Activated CD8-positive, alpha-beta memory T cell treated with anti-CD3 and anti-CD28 coated beads for 1 hour (primary cell): ENCODE results near the gene NDUFV2.
"Not testable (repeated sequence)": the region's sequence is repeated elsewhere in the genome, so short reads cannot be mapped to it uniquely, and the experiment has no call there.

ENCODE experiments used
- DNase-seq, 2 donors: peaks; one replicate each; pipeline ENCODE4 v3.0.0-alpha.2; 2020; ENCODE audit warnings: low read depth in 1 of 2; ENCODE audit errors: extremely low read depth in 1 of 2

The NDUFV2 gene

DNA sequence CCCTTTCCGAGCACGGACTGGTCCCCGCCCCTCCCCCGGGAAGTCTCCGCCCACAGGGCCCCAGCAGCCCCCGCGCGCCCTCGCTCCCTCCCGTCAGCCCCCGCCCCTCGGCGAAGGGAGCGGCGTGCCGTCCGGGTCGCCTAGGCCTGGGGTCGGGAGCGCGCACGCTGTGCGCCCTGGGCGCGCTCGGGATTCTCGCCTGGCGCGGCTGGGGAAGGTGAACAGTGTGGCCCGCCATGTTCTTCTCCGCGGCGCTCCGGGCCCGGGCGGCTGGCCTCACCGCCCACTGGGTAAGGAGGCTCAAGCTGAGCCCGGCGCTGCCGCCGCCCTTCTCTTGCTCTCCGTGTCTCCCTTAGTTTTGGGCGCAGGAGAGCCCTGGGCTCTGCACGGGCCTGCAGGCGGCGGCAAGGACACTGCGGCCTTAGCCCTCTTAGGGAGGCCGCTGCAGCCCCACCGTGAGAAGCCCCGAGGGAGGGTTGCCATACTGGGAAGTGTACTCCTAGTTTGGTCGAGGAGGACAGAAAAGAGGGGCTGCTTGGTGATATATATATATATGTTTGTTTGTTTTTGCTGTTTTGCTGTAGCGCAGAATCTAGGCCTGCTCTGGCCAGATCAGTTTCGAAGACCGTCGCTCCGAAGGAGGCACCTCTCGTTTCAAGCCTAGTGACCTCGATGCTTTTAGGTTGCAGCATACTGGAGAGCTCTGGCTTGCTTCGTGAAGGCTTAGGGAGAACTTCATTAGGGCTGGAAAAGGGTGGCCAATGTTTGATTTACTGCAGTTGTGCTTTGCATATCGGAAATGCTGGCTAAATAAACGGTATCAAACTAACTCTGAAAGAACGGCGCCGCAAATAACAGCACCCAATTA, at the start of gene NDUFV2:
NDUFV2 (plus strand) TSS at position 192 of the 868 bp plus-strand sequence; CDS start at position 237, 45 bp downstream.
- peak; percentile 89 to 98 for DNase-seq

DNA sequence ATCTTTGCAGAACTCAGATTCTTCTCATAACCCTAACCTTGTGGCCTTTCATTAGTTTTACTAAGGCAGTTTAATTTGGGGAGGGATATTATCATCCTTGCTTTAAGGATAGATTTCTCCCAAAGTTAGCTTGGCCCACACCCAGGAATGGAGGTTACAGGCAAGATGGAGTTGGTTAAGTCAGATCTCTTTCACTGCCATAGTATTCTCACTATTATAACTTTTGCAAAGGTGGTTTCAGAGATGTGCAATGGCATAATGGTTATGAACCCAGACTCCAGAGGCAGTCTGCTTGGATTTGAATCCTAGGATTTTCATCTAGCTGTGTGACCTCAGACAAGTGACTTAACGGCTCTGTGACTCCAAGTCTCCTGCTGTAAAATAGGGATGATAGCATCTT, 48.7 kb upstream of the NDUFV2 start:
- no peak for DNase-seq

DNA sequence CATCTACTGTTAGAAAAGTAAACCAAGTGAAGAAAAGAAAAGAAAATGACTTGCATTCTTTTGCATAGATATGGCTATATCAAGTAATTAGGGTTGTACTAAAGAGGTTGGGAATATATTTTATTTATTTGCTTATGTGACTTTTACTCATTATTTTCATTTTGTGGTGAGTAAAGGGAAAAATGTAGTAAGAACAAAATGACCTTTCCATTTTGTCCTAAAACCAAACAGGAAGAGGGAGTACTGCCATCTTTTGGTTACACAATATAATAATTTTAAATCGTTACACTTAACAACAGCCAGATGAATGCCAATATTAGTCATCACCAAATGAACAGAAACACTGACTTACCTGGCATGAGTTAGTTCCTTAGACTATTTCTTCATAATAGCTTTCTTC, 47.3 kb upstream of the NDUFV2 start:
- DNase-seq = no peak

DNA sequence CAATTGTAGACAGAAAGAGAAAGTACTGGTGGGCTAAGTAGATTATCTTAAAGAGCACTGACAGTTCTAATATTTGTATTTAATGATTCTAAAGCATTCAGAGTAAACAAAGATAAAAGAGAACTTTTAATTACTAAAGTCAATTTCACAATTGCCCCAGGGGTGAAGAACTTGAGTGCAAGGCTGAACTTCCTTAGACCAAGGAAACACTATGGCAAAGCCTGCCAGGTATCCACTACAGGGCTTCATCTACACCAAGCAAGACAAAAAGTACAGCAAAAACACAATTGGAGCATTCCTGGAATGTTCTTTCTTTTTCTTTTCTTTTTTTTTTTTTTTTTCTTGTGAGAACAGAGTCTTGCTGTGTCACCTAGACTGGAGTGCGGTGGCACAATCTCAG, 46.9 kb upstream of the NDUFV2 start:
- no peak for DNase-seq

DNA sequence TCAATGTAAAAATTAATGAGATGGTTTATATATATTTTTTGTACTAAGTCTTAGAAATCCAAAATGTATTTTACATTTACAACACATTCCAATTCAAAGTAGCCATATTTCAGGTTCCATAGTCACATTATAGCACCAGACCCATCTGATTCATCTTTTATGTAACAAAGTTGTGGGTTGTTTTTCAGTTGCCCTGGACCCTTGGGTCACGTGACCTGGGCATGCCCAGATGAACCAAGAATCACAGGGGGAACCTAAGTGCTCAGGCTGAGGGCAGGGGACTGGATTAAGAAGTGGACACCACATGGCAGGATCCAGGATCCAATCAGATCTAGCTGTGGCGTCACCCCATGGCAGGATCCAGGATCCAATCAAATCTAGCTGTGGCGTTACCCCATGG, 44.9 kb upstream of the NDUFV2 start:
- DNase-seq = no peak

DNA sequence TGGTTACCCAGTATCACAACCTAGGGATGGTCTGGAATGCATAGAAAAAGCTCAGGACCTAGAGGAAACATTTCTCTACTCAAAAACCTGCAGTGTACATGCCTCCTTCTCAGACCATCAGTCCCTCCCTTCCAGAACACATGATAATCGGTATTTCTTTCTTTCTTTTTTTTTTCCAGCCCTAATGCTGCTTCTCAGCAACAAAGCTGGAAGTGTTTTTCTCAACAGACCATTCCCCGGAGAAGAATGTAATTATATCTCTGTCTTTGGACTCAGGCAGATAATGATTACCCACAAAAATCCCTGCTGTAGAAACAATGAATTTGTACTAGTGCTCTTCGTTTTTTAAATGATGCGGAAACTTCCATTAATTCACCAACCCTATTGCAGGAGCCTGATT, 44.1 kb upstream of the NDUFV2 start:
- no peak for DNase-seq

DNA sequence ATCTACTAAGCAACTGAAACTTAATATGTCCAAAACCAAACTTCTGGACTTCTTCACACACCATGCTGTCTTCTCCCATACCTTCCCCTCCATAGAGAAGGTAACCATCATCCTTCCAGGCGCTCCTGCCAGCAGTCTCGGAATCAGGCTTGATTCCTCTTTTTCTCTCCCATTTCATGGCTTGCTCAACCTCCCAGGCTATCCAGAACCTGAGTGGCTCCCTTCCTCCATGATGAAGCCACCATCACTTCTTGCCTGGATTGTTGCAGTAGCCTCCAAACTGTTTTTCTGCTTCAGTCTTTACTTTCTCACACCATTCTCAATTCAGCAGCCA, 40.1 kb upstream of the NDUFV2 start:
- no peak for DNase-seq

DNA sequence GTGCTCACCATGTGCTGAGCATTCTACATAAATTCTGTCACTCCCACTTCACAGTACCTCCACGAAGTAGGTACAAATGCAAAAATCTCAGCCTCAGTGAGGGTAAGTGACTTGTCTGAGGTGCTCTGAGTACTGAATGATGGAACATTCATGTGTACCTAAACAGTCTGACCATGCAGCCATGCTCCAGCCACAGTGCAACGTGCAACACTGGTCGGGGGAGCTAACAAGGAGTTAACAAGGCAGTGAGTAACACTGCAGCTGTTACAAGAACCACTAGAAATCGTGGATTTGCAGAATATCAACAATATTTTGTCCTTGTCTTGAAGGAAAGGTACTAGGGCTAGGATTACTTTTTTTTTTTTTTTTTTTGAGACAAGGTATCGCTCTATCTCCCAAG, 36.6 kb upstream of the NDUFV2 start:
- DNase-seq = no peak

DNA sequence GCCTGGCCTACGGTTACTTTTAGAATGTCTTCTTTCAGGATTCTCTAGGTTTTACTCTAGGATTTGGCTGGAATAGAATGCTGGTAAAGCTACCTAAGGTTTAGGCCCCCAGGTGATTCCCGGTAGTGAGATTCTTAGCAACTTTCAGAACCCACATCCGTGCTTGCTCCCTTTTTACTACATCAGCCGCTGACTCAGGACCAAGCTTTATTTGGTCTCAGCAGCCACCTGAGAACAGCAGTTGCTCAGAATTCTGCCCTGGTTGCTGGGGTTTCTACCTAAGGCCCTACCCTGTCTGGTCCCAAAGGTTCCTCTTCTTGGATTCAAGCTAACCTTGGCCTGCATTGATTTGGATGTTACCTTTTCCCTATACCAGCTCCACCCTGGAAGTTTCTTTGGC, 36.1 kb upstream of the NDUFV2 start:
- no peak for DNase-seq

DNA sequence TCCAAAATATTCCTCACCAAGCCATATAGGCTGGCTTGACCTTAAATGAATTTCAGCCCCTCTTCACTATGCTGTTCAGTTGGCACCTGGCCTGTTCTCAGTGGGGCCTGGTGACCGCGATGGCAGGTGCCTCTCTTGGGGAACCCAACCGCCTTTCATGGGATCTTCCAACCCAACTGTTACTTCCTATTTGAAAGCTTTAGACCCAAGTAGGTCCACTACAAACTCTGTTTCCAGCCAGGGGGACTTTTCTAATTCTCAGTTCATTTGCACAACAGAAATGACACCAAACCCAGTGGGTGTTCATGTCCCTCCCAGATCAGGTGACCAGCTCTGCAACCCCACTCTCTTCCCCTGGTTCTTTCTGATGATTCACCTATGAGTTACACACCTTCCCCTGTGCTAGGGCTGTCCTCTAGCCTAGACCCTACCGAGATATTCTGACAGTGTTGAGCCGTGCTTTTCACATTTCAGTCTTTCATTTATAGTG, 35.6 kb upstream of the NDUFV2 start:
- no peak for DNase-seq

DNA sequence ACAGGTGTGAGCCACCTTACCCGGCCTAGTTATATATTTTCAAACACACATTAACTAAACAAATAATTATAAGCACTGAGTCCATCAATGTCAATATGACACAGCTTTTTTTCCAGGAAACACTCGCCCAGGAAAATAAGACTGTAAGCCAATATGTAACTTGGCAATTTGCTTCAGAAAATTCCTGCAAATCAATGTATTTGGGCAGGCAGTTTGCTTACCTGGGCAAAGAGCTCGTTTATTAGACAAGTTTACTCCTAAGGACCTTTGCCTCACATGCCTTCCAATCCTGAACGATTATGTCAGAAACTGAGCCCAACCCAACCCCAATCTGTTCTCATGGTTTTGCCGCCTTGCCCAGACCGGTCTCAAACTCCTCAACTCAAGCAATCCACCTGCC, 34.7 kb upstream of the NDUFV2 start:
- no peak for DNase-seq

DNA sequence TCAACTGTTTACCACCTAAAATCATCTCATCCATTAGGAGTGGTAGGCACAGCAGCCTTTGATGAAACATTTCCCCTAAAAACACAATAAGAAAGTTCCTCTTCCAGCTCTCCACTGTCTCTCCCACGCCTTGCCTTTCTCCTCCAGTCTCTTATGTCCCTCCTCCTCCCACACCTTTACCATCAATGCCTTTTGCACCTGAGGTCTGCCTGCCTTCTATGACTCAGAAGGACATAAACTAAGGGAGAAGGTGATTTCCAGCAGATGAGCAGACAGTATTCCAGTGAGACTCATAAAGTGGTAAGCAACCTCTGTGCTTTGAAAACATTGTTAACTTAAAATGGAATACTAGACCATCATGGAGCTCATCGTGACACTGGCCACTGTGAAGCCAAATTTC, 34.2 kb upstream of the NDUFV2 start:
- no peak for DNase-seq

DNA sequence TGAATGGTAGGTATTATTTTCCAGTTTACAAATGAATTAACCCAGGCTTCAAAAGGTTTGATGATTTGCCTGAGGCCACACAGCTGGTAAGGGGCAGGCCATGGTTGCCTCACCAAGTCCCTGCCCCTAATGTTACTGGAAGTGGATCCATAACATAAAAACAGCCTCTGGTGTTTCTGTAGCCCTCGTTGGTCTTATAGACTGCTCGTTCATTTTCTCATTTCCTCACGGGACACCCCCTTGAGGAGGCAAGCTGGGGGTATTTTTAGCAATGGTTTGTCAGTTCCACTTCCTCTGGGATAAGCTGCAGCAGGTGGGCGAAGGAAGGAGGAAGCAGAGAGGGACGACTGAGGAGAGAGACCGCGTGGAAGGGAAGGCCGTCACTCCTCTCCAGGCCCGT, 32.9 kb upstream of the NDUFV2 start:
- DNase-seq = no peak

DNA sequence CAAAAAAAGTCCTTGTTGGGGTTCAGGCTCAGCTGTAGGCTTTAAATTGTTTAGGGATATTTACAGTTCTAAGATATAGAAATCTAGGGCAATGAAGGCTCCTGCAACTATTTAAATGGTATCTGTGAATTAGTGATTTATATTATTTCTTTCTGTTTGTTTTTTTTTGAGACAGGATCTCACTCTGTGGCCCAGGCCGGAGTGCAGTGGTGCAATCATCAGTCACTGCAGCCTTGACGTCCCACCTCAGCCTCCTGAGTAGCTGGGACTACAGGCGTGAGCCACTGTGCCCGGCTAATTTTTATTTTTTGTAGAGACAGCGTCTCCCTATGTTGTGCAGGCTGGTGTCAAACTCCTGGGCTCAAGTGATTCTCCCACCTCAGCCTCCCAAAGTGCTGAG, 32.3 kb upstream of the NDUFV2 start:
- DNase-seq = no peak

DNA sequence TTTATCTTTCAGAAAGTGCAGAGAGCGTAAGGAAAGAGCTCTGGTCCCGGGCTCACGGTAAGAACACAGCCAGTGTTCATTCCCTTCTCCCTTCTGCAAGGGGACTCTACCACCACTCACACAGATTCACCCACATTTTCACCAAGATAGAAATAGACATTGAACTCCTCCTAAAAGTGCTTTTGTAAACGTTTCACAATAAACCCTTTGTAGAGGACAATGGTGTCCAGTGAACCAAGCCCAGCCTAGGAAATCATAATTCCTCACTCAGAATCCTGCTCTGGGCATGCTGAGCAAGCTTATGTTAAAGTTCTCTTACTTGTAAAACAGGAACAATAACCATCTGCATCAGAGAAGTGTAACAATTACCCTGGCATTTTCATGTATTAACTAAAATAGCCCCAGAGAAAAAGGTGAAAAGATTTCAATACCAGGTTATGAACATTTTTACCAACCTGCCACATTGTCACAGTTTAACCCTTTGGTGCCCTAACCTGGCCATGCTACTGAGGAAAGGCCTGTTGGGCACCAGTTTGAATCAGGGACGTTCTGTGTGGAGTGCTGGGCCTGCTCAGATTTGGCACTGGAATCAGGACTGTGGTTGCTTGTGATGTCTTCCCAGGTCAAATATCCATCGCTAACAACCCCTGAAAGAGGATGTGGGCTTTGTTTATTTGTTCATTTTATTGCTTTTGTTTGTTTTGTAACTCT, 22.5 kb upstream of the NDUFV2 start:
- DNase-seq = no peak

DNA sequence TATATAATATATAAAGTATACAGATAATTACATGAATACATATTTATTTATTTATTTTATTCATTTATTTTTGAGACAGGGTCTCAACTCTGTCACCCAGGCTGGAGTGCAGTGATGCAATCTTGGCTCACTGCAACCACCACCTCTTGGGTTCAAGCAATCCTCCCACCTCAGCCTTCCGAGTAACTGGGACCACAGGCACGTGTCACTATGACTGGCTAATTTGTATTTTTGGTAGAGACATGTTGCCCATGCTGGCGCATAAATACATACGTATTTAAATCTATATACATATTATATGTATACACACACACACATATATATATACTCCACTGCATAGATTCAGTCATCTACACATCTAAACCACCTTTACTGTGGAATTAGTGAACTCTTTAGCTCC, 20.6 kb upstream of the NDUFV2 start:
- no peak for DNase-seq

DNA sequence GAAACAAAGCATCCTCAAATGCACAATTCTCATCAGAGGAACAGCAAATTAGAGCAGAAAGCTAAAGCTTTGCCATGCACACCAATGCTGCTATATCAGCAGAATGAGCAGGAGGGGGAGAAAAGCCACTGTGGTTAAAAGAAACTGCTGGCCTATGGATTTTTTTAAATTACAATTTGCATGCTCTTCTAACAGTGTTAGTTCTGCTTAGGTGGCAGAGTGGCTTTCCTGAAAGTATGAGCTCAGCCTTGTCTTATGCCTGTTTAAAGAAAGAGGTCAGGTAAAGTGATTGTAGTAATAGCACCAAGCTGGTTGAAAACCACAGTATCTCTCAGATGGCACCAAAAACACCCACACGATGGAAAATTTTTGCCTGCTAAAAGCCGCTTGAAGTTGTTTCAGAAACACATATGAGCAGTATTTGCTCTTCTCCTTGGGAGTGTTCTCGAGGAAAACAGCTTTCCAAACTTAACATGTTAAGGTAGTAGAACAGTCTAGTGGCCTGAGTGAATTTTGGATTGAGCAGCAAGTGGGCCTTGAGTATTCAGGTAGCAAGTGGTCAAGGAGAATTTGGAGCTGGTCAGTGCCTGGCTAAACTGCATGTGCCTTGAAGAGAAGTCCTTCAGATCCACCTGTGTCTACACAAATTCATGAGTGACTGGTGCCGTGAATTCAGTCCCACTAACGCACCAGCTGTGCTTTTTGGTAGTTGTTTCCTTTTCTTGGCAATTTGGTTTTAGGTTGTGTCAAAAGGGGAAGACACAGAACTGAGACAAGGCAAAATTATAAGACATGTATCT, 19.6 kb upstream of the NDUFV2 start:
- no peak for DNase-seq

DNA sequence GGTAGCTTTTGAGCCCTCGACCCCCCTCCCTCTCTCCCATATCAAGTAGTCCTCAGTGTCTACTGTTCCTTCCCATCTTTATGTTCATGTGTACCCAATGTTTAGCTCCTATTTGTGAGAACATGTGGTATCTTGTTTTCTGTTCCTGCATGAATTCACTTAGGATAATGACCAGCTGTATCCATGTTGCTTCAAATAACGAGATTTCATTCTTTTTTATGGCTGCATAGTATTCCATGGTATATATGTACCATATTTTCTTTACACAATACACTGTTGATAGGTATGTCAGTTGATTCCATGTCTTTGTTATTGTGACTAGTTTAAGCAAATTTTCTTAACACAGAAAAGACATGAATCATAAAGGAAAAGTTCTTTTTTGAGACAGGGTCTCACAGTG, 16.5 kb upstream of the NDUFV2 start:
- DNase-seq = no peak

DNA sequence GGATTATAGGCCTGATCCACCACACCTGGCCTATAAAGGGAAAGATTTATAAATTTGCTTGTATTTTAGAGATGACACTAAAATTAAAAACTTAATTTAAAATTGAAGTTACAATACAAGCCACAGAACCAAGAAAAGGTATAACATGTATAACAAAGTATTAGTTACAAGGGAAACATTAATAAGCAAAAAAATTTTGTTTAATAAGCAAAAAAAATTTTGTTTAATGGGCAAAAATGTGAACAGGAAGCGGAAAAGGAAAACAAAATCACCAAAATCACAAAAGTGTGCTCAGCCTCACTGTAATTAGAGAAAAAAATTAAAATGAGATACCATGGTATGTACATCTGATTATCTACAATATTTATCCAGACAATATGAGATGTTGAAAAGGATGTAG, 15.9 kb upstream of the NDUFV2 start:
- no peak for DNase-seq

DNA sequence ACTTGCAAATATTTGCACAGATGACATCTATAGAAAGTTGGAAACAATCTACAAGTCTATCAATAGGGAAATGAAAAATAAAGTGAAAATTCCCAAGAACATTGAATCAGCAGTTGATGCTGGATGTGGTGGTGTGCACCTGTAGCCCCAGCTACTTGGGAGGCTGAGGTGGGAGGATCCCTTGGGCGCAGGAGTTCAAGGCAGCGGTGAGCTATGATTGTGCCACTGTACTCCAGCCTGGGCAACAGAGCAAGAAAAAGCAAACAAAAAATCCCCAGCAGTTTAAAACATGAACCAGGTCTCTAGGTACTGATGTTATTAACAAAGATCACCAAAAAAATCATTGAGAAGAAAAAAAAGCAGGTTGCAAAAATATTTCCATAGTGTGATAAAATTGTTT, 15.4 kb upstream of the NDUFV2 start:
- DNase-seq = no peak

DNA sequence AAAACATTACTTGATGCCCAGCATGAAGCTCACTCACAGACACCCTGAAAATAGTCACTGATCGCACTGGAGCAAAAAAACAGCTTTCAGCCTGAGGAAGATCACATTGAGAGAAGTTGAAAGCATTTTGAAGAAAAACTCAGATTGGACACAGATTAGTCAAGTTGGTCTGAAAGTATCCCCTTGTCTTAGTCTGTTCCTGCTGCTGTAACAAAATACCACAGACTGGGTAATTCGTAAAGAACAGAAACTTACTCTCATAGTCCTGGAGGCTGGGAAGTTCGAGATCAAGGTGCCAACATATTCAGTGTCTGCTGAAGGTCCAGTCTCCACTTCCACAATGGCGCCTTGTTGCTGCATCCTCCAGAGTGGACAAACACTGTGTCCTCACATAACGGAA, 14.2 kb upstream of the NDUFV2 start:
- no peak for DNase-seq

DNA sequence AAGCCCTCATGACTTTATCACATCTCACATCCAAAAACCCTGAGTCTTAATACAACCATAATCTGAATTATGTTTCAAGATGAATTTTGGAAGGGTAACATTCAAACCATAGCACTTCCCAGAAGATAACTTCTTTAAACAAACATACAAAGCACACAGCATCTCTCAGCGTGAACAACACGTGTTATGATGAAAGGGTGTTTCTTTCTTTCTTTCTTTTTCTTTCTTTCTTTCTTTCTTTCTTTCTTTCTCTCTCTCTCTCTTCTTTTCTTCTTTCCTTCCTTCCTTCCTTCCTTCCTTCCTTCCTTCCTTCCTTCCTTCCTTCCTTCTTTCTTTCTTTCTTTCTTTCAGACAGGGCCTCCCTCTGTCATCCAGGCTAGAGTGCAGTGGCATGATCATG, 13.8 kb upstream of the NDUFV2 start:
- DNase-seq = not testable (repeated sequence)
